ENCODE results near the gene HOGA1. TPM values are rescaled to one million over a fixed set of nuclear protein-coding genes. Genes with fewer than 3 reads are reported as not detected.
A peak's percentile ranks its signal among the peaks of the same experiment; 100 is the strongest.

HOGA1 gene
- total RNA-seq, 5 donors from 2014 or later (not counting 1 experiment from before 2014, with no cell fraction given) = 0.18 TPM; not detected in 4

DNA sequence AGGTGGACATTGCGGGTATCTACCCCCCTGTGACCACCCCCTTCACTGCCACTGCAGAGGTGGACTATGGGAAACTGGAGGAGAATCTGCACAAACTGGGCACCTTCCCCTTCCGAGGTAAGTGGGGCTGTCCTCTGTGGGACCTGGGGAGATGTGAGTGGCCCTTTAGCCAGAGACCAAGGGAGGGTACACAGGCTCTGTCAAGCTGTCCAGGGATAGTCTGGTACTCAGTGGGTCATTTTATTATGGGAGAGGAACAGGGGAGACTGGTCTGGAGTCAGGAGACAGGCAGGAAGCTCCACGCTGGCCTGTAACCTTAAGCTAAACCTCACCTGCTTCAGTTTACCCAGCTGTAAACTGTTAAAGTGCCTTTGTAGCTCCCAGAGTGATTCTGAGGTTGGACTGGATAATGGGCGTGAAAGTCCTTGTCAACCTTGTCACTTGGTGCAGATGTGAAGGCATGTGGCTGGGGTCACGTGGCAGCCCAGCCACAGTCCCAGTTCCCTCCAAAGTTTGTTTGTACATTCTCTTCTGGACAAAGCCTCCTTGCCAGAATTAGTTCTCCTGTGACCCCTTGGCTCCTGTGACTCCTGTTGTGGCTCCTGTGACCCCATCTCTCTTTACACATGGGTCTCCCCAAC, 729 bp downstream of the HOGA1 start:
- Mint-ChIP-seq H3K27ac (no peak overlapping the region), H3K27me3 (peaks cover 0 to 2% of the 10 kb centered on the region in 2 donors), H3K4me1 (no peaks in the 10 kb centered on the region), H3K4me3 (no peak overlapping the region), H3K36me3 (no peaks in the 10 kb centered on the region), H3K9me3 (no peaks in the 10 kb centered on the region)
- Histone ChIP-seq H3K4me1 (ENCODE audit: control insufficient read depth in 1 of 2, extremely low read depth in 1 of 2, insufficient read depth in 2 of 2, low read length in 2 of 2) (peaks cover 0 to under 1% of the 10 kb centered on the region in 2 experiments), H3K9me3 (no peaks in the 10 kb centered on the region), H3K27me3 (replicated peaks in 1 of 2; ENCODE audit: control insufficient read depth in 2 of 2, extremely low read depth in 1 of 2, insufficient read depth in 2 of 2, low read length in 1 of 2) (peaks cover 0 to 8% of the 10 kb centered on the region in 2 experiments), H3K36me3 (ENCODE audit: control insufficient read depth in 2 of 2, extremely low read depth in 1 of 2, insufficient read depth in 1 of 2, low read length in 1 of 2) (no peaks in the 10 kb centered on the region), H3K27ac (ENCODE audit: low read length) (no peak overlapping the region), H3K4me3 (ENCODE audit: control insufficient read depth in 1 of 2, extremely low read depth in 1 of 2, low read length in 1 of 2) (no peak overlapping the region)
- POLR2A ChIA-PET = no interaction called here
- WGBS (ENCODE audit: insufficient coverage) = 70% methylated on average over 2 of the region's 5 CpGs
- DNase-seq = no peak
- CTCF ChIA-PET = interaction anchor here in 1 of 2 donors (1.0 kb wide), 1 partner anchor 10 kb away, joined by 3 read pairs; no protein-coding TSS in a partner anchor
- no peak for ATAC-seq (replicated peaks in 1 of 4)

DNA sequence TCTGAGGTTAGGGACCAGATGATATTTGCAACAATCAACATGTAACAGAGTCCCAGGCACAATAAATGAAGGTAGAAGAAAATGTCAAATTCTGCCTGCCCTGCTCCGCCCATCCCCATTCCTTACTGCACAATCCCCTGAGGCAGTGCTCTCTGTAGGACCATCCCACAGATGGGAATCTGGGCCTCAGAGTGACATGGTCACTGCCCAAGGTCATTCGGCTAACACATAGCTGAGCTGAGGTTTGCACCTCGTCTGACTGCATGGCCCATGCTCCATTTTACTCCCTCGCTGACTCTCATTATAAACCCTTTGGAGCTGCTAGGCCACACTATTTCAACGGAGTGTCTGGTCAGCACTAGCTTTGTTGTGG, 1.2 kb downstream of the HOGA1 start:
- Mint-ChIP-seq H3K4me3 (no peak overlapping the region), H3K36me3 (no peaks in the 10 kb centered on the region), H3K27me3 (no peaks in the 10 kb centered on the region), H3K27ac (no peak overlapping the region), H3K9me3 (no peaks in the 10 kb centered on the region), H3K4me1 (peaks cover 0 to 3% (median 0%) of the 10 kb centered on the region in 3 donors)
- ATAC-seq (replicated peaks in 1 of 4) = no peak
- 78% methylated on average over 3 of the region's 5 CpGs for WGBS (ENCODE audit: insufficient coverage)
- Histone ChIP-seq H3K4me3 (ENCODE audit: control insufficient read depth in 1 of 2, extremely low read depth in 1 of 2, low read length in 1 of 2) (no peak overlapping the region), H3K27ac (ENCODE audit: low read length) (no peak overlapping the region), H3K9me3 (no peaks in the 10 kb centered on the region), H3K4me1 (ENCODE audit: control insufficient read depth in 1 of 2, extremely low read depth in 1 of 2, insufficient read depth in 2 of 2, low read length in 2 of 2) (peaks cover 0 to 5% of the 10 kb centered on the region in 2 experiments), H3K36me3 (ENCODE audit: control insufficient read depth in 2 of 2, extremely low read depth in 1 of 2, insufficient read depth in 1 of 2, low read length in 1 of 2) (no peaks in the 10 kb centered on the region), H3K27me3 (replicated peaks in 1 of 2; ENCODE audit: control insufficient read depth in 2 of 2, extremely low read depth in 1 of 2, insufficient read depth in 2 of 2, low read length in 1 of 2) (peaks cover 0 to 8% of the 10 kb centered on the region in 2 experiments)
- DNase-seq = no peak
- ChIA-PET CTCF (interaction anchor here in 1 of 2 donors (1.0 kb wide), 1 partner anchor 10 kb away, joined by 3 read pairs; no protein-coding TSS in a partner anchor), POLR2A (interaction anchor here in 1 of 2 donors (0.7 kb wide), 1 partner anchor 151 kb away, joined by 4 read pairs; no protein-coding TSS in a partner anchor)

DNA sequence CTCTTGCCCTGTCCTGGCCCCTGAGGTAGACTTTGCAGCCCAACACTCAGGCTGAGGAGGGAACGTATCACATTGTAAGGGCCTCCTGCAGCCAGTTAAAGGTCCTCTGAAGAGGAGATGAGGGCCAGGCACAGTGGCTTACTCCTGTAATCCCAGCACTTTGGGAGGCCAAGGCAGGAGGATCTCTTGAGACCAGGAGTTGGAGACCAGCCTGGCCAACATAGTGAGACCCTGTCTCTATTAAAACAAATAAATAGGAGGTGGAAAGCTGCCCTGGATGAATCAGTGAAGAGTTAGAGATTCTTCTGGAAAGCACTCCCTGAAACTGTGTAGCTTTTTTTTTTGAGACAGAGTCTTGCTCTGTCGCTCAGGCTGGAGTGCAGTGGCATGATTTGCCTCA, 3.0 kb downstream of the HOGA1 start:
- CTCF ChIA-PET = no interaction called here
- peaks cover 0 to 5% (median 0%) of the 10 kb centered on the region in 3 donors for H3K4me1 Mint-ChIP-seq
- no peaks in the 10 kb centered on the region for H3K36me3 Mint-ChIP-seq
- H3K4me1 ChIP-seq (ENCODE audit: control insufficient read depth in 1 of 2, extremely low read depth in 1 of 2, insufficient read depth in 2 of 2, low read length in 2 of 2) = peaks cover 0 to 12% of the 10 kb centered on the region in 2 experiments
- no peaks in the 10 kb centered on the region for H3K9me3 Mint-ChIP-seq
- H3K9me3 ChIP-seq = no peaks in the 10 kb centered on the region
- POLR2A ChIA-PET = no interaction called here
- no peak overlapping the region for H3K4me3 Mint-ChIP-seq
- H3K4me3 ChIP-seq (ENCODE audit: control insufficient read depth in 1 of 2, extremely low read depth in 1 of 2, low read length in 1 of 2) = no peak overlapping the region
- DNase-seq = no peak
- no peak overlapping the region for H3K27ac ChIP-seq (ENCODE audit: low read length)
- H3K36me3 ChIP-seq (ENCODE audit: control insufficient read depth in 2 of 2, extremely low read depth in 1 of 2, insufficient read depth in 1 of 2, low read length in 1 of 2) = no peaks in the 10 kb centered on the region
- H3K27ac Mint-ChIP-seq = no peak overlapping the region
- WGBS (ENCODE audit: insufficient coverage) = 80% methylated on average over 1 of the region's 2 CpGs
- H3K27me3 ChIP-seq (replicated peaks in 1 of 2; ENCODE audit: control insufficient read depth in 2 of 2, extremely low read depth in 1 of 2, insufficient read depth in 2 of 2, low read length in 1 of 2) = peaks cover 0 to 8% of the 10 kb centered on the region in 2 experiments
- ATAC-seq (replicated peaks in 1 of 4) = no peak
- H3K27me3 Mint-ChIP-seq = no peaks in the 10 kb centered on the region

DNA sequence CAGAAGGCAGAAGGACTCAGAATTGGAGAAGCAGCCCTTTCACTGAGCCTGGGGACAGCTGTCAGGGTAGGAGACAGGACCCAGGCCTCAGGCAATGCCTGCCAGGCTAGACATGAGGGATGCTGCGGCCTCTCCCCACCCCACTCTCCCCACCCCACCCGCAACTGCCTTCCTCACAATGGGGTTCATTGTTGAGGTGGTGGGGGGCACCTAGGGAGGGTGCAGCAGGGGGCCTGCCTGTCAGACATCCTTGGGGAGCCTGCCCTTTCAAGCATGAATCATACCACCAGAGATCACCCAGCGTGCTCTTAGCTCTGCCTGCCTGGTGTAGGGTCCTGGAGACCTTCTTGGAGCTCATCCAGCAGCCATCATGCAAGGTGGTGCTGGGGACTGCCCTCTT, 5.3 kb downstream of the HOGA1 start, which contains the start of gene C10orf62:
TSS of gene C10orf62 (plus strand) at position 243 of the 400 bp plus-strand sequence. CDS start 177 bp downstream, outside the sequence.
- POLR2A ChIA-PET = no interaction called here

DNA sequence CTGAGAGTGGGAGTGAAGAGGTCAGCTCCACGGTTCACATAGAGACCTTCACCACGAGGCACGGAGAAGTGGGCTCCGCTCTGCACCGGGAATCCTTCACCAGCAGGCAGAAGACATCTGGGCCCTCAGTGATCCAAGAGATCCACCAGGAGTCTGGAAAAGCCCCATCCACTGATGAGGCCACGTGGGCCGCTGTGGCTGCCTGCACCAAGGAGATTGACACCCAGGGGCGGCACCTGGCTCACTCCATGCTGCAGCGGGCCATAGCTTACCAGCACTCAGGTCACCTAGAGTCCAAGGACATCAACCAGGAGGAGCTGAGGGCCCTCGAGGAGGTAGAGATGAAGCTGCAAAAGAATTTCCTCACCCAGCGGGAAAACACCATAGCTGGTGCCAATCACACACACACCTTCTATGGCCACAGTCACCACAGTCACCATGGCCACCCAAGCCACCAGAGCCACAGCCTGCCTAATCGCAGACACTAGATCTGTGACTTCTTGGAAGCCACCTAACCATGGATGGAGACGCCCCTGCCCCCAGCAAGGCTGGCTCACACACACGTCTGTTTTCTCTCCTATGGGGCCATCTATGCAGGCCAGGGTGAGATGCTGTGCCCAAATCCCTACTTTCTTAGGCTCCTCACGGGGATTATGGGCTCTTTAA, 6.0 kb downstream of the HOGA1 start:
- H3K27me3 ChIP-seq (replicated peaks in 1 of 2; ENCODE audit: control insufficient read depth in 2 of 2, extremely low read depth in 1 of 2, insufficient read depth in 2 of 2, low read length in 1 of 2) = peaks cover 0 to 3% of the 10 kb centered on the region in 2 experiments
- ChIA-PET CTCF (no interaction called here), POLR2A (no interaction called here)
- Mint-ChIP-seq H3K36me3 (no peaks in the 10 kb centered on the region), H3K4me3 (no peak overlapping the region), H3K27me3 (no peaks in the 10 kb centered on the region), H3K9me3 (no peaks in the 10 kb centered on the region), H3K4me1 (peaks cover 0 to 5% (median 0%) of the 10 kb centered on the region in 3 donors), H3K27ac (no peak overlapping the region)
- 76% methylated on average over 10 of the region's 15 CpGs for WGBS (ENCODE audit: insufficient coverage)
- peak in 7 of 35 experiments; percentile 5 to 30 (median 16) for DNase-seq
- H3K27ac ChIP-seq (ENCODE audit: low read length) = no peak overlapping the region
- H3K9me3 ChIP-seq = no peaks in the 10 kb centered on the region
- no peak overlapping the region for H3K4me3 ChIP-seq (ENCODE audit: control insufficient read depth in 1 of 2, extremely low read depth in 1 of 2, low read length in 1 of 2)
- H3K4me1 ChIP-seq (ENCODE audit: control insufficient read depth in 1 of 2, extremely low read depth in 1 of 2, insufficient read depth in 2 of 2, low read length in 2 of 2) = peaks cover 0 to 12% of the 10 kb centered on the region in 2 experiments
- ATAC-seq (replicated peaks in 1 of 4) = no peak
- H3K36me3 ChIP-seq (ENCODE audit: control insufficient read depth in 2 of 2, extremely low read depth in 1 of 2, insufficient read depth in 1 of 2, low read length in 1 of 2) = no peaks in the 10 kb centered on the region

More for the DNA sequence above, 5.3 kb downstream of the HOGA1 start, which contains the start of gene C10orf62:
- Mint-ChIP-seq H3K27me3 (no peaks in the 10 kb centered on the region), H3K36me3 (no peaks in the 10 kb centered on the region), H3K4me3 (no peak within 1 kb of the TSS), H3K9me3 (no peaks in the 10 kb centered on the region), H3K4me1 (peaks cover 0 to 5% (median 0%) of the 10 kb centered on the region in 3 donors), H3K27ac (no peak within 1 kb of the TSS)
- no peak for DNase-seq
- H3K9me3 ChIP-seq = no peaks in the 10 kb centered on the region
- CTCF ChIA-PET = no interaction called here
- H3K4me1 ChIP-seq (ENCODE audit: control insufficient read depth in 1 of 2, extremely low read depth in 1 of 2, insufficient read depth in 2 of 2, low read length in 2 of 2) = peaks cover 0 to 12% of the 10 kb centered on the region in 2 experiments
- H3K27me3 ChIP-seq (replicated peaks in 1 of 2; ENCODE audit: control insufficient read depth in 2 of 2, extremely low read depth in 1 of 2, insufficient read depth in 2 of 2, low read length in 1 of 2) = peaks cover 0 to 3% of the 10 kb centered on the region in 2 experiments
- ATAC-seq (replicated peaks in 1 of 4) = no peak
- H3K27ac ChIP-seq (ENCODE audit: low read length) = no peak within 1 kb of the TSS
- no peaks in the 10 kb centered on the region for H3K36me3 ChIP-seq (ENCODE audit: control insufficient read depth in 2 of 2, extremely low read depth in 1 of 2, insufficient read depth in 1 of 2, low read length in 1 of 2)
- WGBS (ENCODE audit: insufficient coverage) = no CpG with 5 or more reads among the region's 3 CpGs
- H3K4me3 ChIP-seq (ENCODE audit: control insufficient read depth in 1 of 2, extremely low read depth in 1 of 2, low read length in 1 of 2) = no peak within 1 kb of the TSS

DNA sequence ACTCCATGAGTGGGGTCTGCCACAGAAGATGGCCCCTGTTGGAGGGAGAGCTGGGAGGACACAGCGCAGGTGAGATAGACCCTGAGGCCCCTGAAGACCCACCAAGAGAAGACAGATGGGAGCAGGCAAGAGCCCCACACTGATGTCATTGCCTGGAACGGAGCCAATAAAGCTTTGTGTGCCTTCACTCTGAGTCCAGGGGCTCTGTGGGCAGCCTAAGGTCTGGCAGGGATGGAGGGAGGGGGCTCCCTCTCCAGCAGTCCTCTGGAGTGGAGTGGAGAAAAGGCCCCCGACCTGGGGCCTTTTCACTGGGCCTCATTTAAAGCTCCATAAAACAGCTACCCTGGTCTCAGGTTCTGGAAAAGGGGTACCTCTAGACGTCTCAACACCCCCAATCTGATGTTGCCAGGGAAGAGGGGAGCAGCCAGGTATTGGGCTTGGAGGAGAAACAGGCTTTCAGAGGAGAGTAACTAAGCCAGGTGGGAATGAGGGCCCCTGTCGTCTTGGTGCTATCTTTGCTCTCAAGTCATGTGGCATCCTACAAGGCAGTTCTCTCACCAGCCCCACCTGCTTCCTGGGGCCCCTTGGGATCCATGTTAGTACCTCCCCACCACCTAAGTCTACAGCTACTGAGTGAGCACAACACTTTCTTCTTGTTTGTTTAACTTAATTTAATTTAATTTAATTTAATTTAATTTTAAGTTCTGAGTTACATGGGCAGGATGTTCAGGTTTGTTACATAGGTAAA, 6.7 kb downstream of the HOGA1 start:
- H3K4me3 Mint-ChIP-seq = no peak overlapping the region
- Histone ChIP-seq H3K27ac (ENCODE audit: low read length) (no peak overlapping the region), H3K4me1 (ENCODE audit: control insufficient read depth in 1 of 2, extremely low read depth in 1 of 2, insufficient read depth in 2 of 2, low read length in 2 of 2) (peaks cover 0 to 12% of the 10 kb centered on the region in 2 experiments), H3K9me3 (no peaks in the 10 kb centered on the region), H3K4me3 (ENCODE audit: control insufficient read depth in 1 of 2, extremely low read depth in 1 of 2, low read length in 1 of 2) (no peak overlapping the region), H3K27me3 (replicated peaks in 1 of 2; ENCODE audit: control insufficient read depth in 2 of 2, extremely low read depth in 1 of 2, insufficient read depth in 2 of 2, low read length in 1 of 2) (peaks cover 0 to 5% of the 10 kb centered on the region in 2 experiments), H3K36me3 (ENCODE audit: control insufficient read depth in 2 of 2, extremely low read depth in 1 of 2, insufficient read depth in 1 of 2, low read length in 1 of 2) (no peaks in the 10 kb centered on the region)
- WGBS (ENCODE audit: insufficient coverage) = 100% methylated on average over 1 of the region's 5 CpGs
- no peaks in the 10 kb centered on the region for H3K36me3 Mint-ChIP-seq
- ChIA-PET CTCF (interaction anchor here in 1 of 2 donors (0.7 kb wide), 1 partner anchor 15 kb away, joined by 3 read pairs; no protein-coding TSS in a partner anchor), POLR2A (no interaction called here)
- no peak overlapping the region for H3K27ac Mint-ChIP-seq
- H3K4me1 Mint-ChIP-seq = peaks cover 0 to 5% (median 0%) of the 10 kb centered on the region in 3 donors
- H3K9me3 Mint-ChIP-seq = no peaks in the 10 kb centered on the region
- no peaks in the 10 kb centered on the region for H3K27me3 Mint-ChIP-seq
- no peak for DNase-seq
- ATAC-seq (replicated peaks in 1 of 4) = no peak
